Esophagus squamous epithelium (tissue), 4 donors: ENCODE data around the gene PCDHGC3.

Source experiments
- CTCF ChIP-seq, 6 experiments: fragments of 450-650 bp in 4 of 6; fragments of 200-600 bp in 2 of 6; sonication (generic) in 2 of 6; IDR thresholded peaks; one replicate each; pipeline ENCODE4 v1.5.1; 2016 to 2019; ENCODE audit warnings: antibody characterized with exemption in 6 of 6, mild to moderate bottlenecking in 4 of 6, moderate library complexity in 4 of 6
- POLR2A ChIP-seq, 4 donors: fragments of 450-650 bp; IDR thresholded peaks; one replicate each; pipeline ENCODE4 v1.6.1; 2017; ENCODE audit warnings: antibody characterized with exemption in 4 of 4, mild to moderate bottlenecking in 4 of 4, moderate library complexity in 3 of 4

DNA sequence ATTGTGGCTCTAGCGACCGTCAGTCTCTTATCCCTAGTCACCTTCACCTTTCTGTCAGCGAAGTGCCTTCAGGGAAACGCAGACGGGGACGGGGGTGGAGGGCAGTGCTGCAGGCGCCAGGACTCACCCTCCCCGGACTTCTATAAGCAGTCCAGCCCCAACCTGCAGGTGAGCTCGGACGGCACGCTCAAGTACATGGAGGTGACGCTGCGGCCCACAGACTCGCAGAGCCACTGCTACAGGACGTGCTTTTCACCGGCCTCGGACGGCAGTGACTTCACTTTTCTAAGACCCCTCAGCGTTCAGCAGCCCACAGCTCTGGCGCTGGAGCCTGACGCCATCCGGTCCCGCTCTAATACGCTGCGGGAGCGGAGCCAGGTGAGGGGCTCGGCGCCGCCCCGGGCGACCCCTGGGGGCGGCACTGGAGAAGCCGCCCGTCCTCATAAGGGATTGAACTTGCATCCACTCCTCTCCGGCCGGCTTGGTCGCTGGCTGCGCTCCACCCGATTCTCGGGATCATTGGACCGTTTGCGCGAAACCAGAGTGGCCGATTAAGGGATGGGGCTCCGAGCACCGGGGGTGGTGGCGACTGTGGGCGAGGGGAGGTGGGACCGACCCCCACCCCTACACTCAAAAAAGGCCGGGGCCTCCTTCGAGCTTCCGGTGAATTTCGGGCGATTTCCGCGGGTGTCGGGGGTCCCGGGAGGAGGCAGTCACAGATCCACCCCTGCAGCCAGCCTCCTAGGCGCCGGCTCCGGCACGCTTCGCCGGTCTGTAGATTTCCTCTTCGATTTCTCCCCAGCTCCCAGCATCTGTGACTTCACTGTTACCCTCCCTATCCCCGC lies 15.8 kb downstream of the PCDHGC3 start:
- TF ChIP-seq CTCF (IDR thresholded peaks at IDR 0.05) (no peak), POLR2A (IDR thresholded peaks at IDR 0.05) (no peak)
